GM21423 (cell line): Measurements from ENCODE around the gene OR2W3.

Experiments used
- ATAC-seq: cut with Tn5 transposase; IDR thresholded peaks from one replicate; pipeline ENCODE4 v1.9.1; 2021; ENCODE audit warnings: mild to moderate bottlenecking, moderate library complexity; ENCODE audit not compliant: unreplicated experiment

The OR2W3 gene

GRCh38 chr1:247895163-247895637 is at the start of gene OR2W3:
Gene OR2W3 (plus strand): TSS chr1:247895587. CDS start chr1:247895587, 0 bp downstream.
- ATAC-seq, result no peak

- no peak for ATAC-seq
These were observed 49.7 kb upstream of the OR2W3 start for GRCh38 chr1:247845693-247846017.

DNA sequence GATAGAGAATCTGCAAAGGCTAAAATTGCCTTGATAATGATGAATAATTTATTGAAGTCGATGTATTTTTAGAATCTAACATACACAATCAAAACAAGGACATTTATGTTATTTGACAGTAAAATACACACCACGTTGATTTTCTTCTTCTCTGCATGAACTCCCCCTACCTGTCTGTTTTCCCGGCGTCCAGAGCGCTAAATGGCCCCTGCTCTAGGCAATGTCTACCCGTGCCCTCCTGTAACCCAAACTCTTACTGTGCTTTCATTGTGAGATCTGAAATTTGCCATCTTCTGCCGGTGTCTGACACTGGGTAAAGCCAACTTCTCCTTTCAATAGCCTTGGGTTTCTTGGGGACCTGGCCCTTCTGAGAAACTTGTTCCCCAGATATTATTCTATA is 47.0 kb upstream of the OR2W3 start:
- no peak for ATAC-seq

DNA sequence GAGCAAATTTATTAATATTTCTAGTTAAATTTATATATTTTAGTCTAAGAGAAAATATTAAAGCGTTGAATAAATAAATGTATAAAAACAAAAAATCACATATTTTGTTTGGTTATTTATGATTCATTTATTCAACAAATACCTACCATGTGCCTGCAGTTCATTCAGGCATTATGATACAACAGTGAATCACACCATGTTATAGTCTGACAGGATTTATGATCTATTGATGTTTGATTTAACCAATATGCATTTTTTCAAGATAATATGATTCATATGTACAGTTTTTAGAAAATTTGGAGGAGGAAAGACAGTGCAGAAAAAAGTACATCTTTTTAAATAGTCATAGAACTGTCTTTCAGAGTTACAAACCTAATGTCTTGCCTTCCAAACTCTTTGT is 45.8 kb upstream of the OR2W3 start:
- ATAC-seq, result no peak

DNA sequence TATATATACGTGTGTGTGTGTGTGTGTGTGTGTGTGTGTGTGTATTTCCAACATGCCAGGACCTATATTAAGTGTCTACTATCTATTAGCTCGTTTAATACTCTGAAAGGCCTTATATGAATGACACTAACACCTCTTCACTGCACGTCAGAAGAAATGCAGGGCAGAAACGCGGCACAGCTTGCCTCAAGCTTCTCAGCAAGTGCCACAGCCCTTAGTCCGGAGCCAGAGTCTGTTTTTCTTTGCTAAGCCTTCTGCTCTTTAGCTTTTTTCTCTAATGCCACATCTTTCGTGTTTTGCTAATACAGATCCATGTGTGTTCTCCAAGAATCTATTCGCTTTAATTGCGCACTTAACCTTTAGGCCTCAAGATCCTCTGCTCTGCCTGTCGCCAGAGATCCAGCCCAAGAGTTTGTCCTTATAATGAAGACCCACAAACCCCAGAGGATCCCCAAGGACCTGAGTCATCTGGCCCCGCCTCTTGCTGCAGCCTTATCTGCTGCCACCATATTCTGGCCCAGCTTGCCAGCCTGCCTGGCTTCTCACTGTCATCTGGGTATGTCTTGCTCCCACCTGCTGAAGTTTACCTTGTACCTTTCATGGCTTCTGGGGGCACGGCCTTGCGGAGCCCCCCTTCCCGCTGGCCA is 40.4 kb upstream of the OR2W3 start:
- ATAC-seq, result no peak

DNA sequence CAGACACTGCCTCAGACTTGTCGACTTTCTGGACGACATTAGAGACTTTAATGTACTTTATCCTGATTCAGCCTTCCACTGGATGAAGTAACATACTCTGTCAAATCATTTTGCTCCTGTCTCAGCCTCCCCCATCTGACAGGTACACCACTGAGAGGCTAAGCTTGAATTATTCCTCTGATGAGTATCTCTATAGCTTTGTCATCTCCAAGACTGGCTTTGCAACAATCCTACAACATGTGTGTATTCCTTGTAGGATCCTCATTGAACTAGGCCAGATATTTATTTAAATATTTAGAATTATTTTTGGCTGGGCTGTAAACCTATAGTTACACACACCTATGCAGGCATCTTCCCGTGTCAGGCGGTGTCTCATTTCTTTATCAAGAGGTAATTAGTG is 39.5 kb upstream of the OR2W3 start:
- ATAC-seq, result no peak

GRCh38 chr1:247857069-247857984 is 38.1 kb upstream of the OR2W3 start, which contains the start of gene TRIM58:
Gene TRIM58 (plus strand): TSS chr1:247857187. CDS start chr1:247857247, 60 bp downstream.
- peak; percentile 70 for ATAC-seq

GRCh38 chr1:247857985-247858619 is 37.3 kb upstream of the OR2W3 start:
- no peak for ATAC-seq

GRCh38 chr1:247862756-247863155 is 32.6 kb upstream of the OR2W3 start:
- no peak for ATAC-seq

DNA sequence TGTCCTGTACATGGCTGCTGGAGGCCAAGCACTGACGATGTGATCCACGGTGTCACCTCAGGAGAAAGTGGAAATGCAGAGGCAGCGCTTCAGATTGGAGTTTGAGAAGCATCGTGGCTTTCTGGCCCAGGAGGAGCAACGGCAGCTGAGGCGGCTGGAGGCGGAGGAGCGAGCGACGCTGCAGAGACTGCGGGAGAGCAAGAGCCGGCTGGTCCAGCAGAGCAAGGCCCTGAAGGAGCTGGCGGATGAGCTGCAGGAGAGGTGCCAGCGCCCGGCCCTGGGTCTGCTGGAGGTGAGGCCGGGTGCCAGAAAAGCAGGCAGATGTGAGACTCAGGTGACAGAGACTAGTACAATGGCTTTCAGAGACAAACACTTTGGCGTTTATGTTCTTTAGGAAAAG is 30.7 kb upstream of the OR2W3 start:
- ATAC-seq, result no peak

- no peak for ATAC-seq
These were observed 30.0 kb upstream of the OR2W3 start for GRCh38 chr1:247865416-247865815.

DNA sequence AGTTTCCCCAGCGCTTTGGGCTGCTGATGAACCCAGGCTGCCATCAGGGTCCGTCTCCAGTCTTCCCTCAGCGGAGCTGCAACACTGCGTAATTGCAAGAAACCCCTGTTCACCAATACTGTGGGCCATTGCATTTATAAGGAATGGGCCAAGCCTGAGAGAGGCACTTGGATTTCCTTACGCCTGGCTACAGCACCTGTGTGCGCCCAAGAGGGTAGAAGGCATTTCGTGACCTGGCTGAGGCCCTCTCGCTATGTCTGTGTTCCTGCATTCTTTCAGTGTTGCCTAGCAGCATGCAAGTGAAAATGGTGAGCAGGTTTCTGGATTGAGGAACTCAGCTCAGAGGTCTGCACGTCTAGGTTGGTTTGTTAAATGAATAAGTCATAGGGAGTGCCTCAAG is 12.0 kb upstream of the OR2W3 start:
- ATAC-seq, result no peak

DNA sequence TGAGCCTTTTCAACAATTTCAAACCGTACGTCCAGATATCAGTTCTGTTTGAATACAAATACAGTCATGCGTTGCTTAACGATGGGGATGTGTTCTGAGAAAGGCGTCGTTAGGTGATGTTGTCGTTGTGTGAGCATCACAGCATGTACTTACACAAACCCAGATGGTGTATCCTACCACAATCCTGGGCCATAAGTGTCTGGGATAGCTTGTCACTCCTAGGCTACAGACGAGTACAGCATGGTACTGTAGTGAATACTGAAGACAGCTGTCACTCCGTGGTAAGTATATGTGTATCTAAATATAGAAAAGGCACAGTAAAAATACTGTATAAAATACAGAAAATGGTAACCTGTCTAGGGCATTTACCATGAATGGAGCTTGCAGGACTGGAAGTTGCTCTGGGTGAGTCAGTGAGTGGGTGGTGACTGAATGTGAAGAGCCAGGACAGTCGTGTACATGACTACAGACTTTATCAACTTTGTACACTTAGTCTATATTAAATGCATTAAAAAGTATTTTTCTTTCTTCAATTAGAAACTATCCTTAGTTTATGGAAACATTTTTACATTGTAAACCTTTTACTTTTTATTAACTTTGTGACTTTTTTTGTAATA is 10.5 kb upstream of the OR2W3 start:
- no peak for ATAC-seq

DNA sequence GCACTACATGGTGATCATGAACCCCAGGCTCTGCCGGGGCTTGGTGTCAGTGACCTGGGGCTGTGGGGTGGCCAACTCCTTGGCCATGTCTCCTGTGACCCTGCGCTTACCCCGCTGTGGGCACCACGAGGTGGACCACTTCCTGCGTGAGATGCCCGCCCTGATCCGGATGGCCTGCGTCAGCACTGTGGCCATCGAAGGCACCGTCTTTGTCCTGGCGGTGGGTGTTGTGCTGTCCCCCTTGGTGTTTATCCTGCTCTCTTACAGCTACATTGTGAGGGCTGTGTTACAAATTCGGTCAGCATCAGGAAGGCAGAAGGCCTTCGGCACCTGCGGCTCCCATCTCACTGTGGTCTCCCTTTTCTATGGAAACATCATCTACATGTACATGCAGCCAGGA is 589 bp downstream of the OR2W3 start:
- ATAC-seq, result no peak

DNA sequence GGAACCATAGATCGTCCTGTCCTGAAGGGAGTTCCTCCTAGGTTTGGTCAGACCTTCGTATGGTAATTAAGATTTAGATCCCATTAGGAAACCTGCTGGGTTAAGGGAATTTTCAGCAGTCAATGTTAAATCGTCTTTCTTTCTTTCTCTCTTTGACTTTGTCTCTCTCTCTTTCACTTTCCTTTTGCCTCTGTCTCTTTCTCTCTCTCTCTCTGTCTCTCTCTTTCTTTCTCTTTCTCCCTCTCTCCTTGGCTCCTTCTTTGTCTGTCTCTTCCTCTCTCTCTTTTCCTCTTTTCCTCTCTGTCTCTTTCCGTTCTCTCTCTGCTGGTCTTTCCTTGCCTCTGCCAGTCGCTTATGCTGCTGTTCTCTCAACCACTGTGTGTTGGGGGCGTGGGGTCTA is 8.7 kb downstream of the OR2W3 start:
- ATAC-seq, result no peak

DNA sequence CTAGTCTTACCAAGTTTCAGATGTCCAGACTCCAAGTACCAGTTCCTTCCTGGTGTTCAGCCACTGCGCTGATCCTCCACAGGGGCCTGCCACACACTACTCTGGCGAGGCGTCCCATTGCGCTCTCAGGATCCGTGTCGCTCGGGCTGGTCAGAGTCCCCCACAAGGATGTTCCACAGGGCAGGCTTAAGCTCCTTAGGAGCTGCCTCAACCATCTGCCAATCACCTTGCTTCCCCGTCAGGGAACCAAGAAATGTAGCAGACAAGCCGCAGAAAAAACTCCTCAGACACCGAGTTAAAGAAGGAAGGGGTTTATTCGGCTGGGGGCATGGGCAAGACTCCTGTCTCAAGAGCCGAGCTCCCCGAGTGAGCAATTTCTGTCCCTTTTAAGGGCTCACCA is 9.8 kb downstream of the OR2W3 start:
- ATAC-seq, result no peak

- ATAC-seq, result no peak
These were observed 10.6 kb downstream of the OR2W3 start for GRCh38 chr1:247905910-247906503.

DNA sequence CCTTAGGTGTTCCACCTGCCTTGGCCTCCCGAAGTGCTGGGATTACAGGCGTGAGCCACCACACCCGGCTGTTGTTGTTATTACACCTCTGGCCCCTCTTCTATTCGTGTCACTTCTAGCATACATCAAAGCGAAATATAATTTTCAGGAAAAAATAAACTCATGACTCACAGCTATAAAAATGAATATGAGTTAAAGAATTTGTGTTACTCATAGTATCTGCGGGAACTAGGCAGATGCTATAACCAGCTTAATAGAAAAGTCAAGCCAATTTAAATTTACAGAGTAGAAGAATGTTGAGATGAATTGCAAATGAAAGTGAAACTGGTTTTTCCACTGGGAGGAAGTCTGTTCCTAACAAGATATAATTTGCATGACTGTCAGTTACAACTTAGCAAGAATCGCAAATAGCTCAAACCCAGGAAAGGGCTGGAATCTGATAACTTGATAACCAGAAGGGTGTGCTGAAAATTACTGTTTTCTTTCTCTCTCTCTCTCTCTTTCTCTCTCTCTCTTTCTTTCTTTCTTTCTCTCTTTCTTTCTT is 11.2 kb downstream of the OR2W3 start:
- ATAC-seq, result no peak

DNA sequence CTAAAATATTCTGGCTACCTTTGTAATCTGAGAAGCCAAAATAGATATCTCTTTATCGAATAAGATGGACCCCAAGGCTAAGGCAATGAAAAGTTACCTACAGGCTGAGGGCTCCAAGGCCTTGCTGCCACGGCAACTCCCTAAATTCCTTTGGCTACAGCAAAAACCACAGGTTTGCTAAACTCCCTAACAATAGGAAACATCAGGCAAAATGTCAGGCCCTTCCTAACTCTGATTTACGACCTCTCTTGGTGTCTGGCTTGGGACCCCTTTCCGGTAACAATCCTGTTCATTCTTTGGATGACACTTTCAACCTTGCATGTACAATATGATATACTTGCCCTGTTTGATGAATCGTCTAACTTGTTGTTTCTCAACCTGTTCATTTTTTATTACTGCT is 13.4 kb downstream of the OR2W3 start:
- no peak for ATAC-seq

GRCh38 chr1:247913786-247914185 is 18.4 kb downstream of the OR2W3 start:
- no peak for ATAC-seq
